ENCODE measurements around the gene FGR. TPM values are rescaled to one million over a fixed set of nuclear protein-coding genes. Genes with fewer than 3 reads are reported as not detected.
A peak's percentile ranks its signal among the peaks of the same experiment; 100 is the strongest.
"Not testable (repeated sequence)": the region's sequence is repeated elsewhere in the genome, so short reads cannot be mapped to it uniquely, and the experiment has no call there.

The FGR gene
- total RNA-seq, 2 experiments from 2014 or later = 0.30 to 0.35 TPM

- H3K36me3 Mint-ChIP-seq = no peaks in the 10 kb centered on the region
- H3K4me3 Mint-ChIP-seq = peak overlapping the region; percentile 48
- H3K27me3 Mint-ChIP-seq = no peaks in the 10 kb centered on the region
- no peak for DNase-seq
- H3K4me1 Mint-ChIP-seq = peaks cover 68% of the 10 kb centered on the region
- peak overlapping the region; percentile 76 for H3K27ac Mint-ChIP-seq
- no peaks in the 10 kb centered on the region for H3K9me3 Mint-ChIP-seq
Measured at GRCh38 chr1:27633640-27634176, 1.3 kb downstream of the FGR start.

GRCh38 chr1:27633298-27633610 lies 1.7 kb downstream of the FGR start:
- Mint-ChIP-seq H3K27me3 (no peaks in the 10 kb centered on the region), H3K4me3 (peak overlapping the region; percentile 48), H3K4me1 (peaks cover 69% of the 10 kb centered on the region), H3K9me3 (no peaks in the 10 kb centered on the region), H3K27ac (peak overlapping the region; percentile 87), H3K36me3 (no peaks in the 10 kb centered on the region)
- DNase-seq = no peak

GRCh38 chr1:27632387-27633297 lies 2.3 kb downstream of the FGR start:
- peak; percentile 85 for DNase-seq
- no peaks in the 10 kb centered on the region for H3K27me3 Mint-ChIP-seq
- no peaks in the 10 kb centered on the region for H3K36me3 Mint-ChIP-seq
- peaks cover 65% of the 10 kb centered on the region for H3K4me1 Mint-ChIP-seq
- H3K4me3 Mint-ChIP-seq = peak overlapping the region; percentile 51
- peak overlapping the region; percentile 87 for H3K27ac Mint-ChIP-seq
- H3K9me3 Mint-ChIP-seq = no peaks in the 10 kb centered on the region

GRCh38 chr1:27630859-27631491 lies 4.0 kb downstream of the FGR start:
- DNase-seq = no peak
- no peak overlapping the region for H3K27ac Mint-ChIP-seq
- H3K9me3 Mint-ChIP-seq = no peaks in the 10 kb centered on the region
- H3K4me1 Mint-ChIP-seq = peaks cover 59% of the 10 kb centered on the region
- H3K27me3 Mint-ChIP-seq = no peaks in the 10 kb centered on the region
- no peak overlapping the region for H3K4me3 Mint-ChIP-seq
- H3K36me3 Mint-ChIP-seq = no peaks in the 10 kb centered on the region

- Mint-ChIP-seq H3K9me3 (no peaks in the 10 kb centered on the region), H3K27ac (no peak overlapping the region), H3K4me3 (no peak overlapping the region), H3K36me3 (no peaks in the 10 kb centered on the region), H3K27me3 (no peaks in the 10 kb centered on the region), H3K4me1 (peaks cover 51% of the 10 kb centered on the region)
- DNase-seq = no peak
Measured at GRCh38 chr1:27628712-27629111, 6.3 kb downstream of the FGR start.

DNA sequence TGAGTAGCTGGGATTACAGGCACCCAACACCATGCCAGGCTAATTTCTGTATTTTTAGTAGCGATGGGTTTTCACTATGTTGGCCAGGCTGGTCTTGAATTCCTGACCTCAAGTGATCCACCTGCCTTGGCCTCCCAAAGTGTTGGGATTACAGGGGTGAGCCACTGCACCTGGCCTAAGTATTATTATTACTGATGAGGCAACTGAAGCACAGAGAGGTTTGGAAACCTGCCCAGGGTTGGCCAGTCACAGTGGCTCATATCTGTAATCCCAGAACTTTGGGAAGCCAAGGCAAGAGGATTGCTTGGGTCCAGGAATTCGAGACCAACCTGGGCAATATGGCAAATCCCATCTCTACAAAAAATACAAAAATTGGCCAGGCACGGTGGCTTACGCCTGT lies 7.3 kb downstream of the FGR start:
- not testable (repeated sequence) for H3K27me3 Mint-ChIP-seq, H3K27ac Mint-ChIP-seq, DNase-seq, H3K4me3 Mint-ChIP-seq, H3K36me3 Mint-ChIP-seq, H3K9me3 Mint-ChIP-seq
- peaks cover 49% of the 10 kb centered on the region for H3K4me1 Mint-ChIP-seq

DNA sequence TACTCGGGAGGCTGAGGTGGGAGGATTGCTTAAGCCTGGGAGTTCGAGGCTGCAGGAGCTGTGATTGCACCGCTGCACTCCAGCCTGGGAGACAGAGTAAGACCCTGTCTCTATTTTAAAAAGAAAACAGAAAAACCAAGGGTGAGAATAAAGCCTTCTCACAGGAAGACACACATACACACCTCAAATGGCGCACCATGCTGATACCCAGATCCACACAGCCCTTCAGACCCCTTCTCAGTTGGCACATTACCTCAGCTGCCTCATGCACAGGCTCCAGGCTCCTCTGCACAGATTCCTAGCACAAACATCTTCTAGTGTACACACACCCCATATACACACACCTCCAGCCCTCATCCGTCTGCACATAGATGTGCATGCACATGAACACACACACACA lies 7.9 kb downstream of the FGR start:
- Mint-ChIP-seq H3K27me3 (no peaks in the 10 kb centered on the region), H3K27ac (no peak overlapping the region), H3K9me3 (no peaks in the 10 kb centered on the region), H3K4me3 (no peak overlapping the region), H3K36me3 (no peaks in the 10 kb centered on the region), H3K4me1 (peaks cover 44% of the 10 kb centered on the region)
- no peak for DNase-seq

GRCh38 chr1:27626031-27626935 lies 8.7 kb downstream of the FGR start:
- no peaks in the 10 kb centered on the region for H3K27me3 Mint-ChIP-seq
- peak overlapping the region; percentile 15 for H3K4me3 Mint-ChIP-seq
- peaks cover 36% of the 10 kb centered on the region for H3K4me1 Mint-ChIP-seq
- H3K36me3 Mint-ChIP-seq = no peaks in the 10 kb centered on the region
- peak overlapping the region; percentile 74 for H3K27ac Mint-ChIP-seq
- no peak for DNase-seq
- H3K9me3 Mint-ChIP-seq = no peaks in the 10 kb centered on the region

- Mint-ChIP-seq H3K36me3 (no peaks in the 10 kb centered on the region), H3K4me1 (peaks cover 28% of the 10 kb centered on the region), H3K9me3 (no peaks in the 10 kb centered on the region), H3K27me3 (no peaks in the 10 kb centered on the region), H3K4me3 (no peak overlapping the region), H3K27ac (no peak overlapping the region)
- no peak for DNase-seq
Measured at GRCh38 chr1:27624467-27625178, 10.4 kb downstream of the FGR start.

- H3K4me3 Mint-ChIP-seq = no peak overlapping the region
- H3K9me3 Mint-ChIP-seq = no peaks in the 10 kb centered on the region
- H3K36me3 Mint-ChIP-seq = no peaks in the 10 kb centered on the region
- no peaks in the 10 kb centered on the region for H3K27me3 Mint-ChIP-seq
- DNase-seq = no peak
- H3K4me1 Mint-ChIP-seq = peaks cover 24% of the 10 kb centered on the region
- H3K27ac Mint-ChIP-seq = no peak overlapping the region
Measured at GRCh38 chr1:27623327-27624212, 11.4 kb downstream of the FGR start.

DNA sequence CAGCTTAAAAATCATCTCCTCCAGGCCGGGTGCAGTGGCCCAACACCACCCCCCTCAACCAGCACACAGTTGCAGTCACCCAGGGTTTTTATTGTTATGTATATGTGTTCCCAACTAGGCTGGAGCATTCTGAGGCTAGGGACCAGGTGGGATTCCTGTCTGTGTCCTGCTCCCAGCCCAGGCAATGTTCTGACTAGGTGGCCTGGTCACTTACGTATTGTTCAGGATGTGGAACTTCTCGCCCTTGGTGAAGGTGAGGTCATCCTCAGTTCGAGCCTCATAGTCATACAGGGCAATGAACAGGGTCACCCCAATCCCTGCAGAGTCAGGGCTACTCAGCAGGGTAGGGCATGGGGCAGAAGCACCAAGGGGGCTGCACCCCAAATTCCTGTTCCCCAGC lies 12.2 kb downstream of the FGR start:
- Mint-ChIP-seq H3K27me3 (no peaks in the 10 kb centered on the region), H3K27ac (no peak overlapping the region)
- no peak for DNase-seq

GRCh38 chr1:27621051-27621920 lies 13.7 kb downstream of the FGR start:
- H3K27me3 Mint-ChIP-seq = no peaks in the 10 kb centered on the region
- no peaks in the 10 kb centered on the region for H3K36me3 Mint-ChIP-seq
- no peak for DNase-seq
- H3K4me3 Mint-ChIP-seq = no peak overlapping the region
- H3K4me1 Mint-ChIP-seq = peaks cover 41% of the 10 kb centered on the region
- no peak overlapping the region for H3K27ac Mint-ChIP-seq
- H3K9me3 Mint-ChIP-seq = no peaks in the 10 kb centered on the region

More for the DNA sequence above, 12.2 kb downstream of the FGR start:
- H3K4me1 Mint-ChIP-seq = peaks cover 32% of the 10 kb centered on the region
- no peak overlapping the region for H3K4me3 Mint-ChIP-seq
- no peaks in the 10 kb centered on the region for H3K9me3 Mint-ChIP-seq
- H3K36me3 Mint-ChIP-seq = no peaks in the 10 kb centered on the region

Measured in activated naive CD8-positive, alpha-beta T cell treated with anti-CD3 and anti-CD28 coated beads for 36 hours (primary cell).